AG04449 (cell line): ENCODE results near the gene MEF2C.

Experiments used
- CTCF ChIA-PET: fragments of 350-600 bp; formaldehyde crosslinking; extraction: SDS; loops from one replicate; lab custom pipeline; 2021; ENCODE audit warnings: antibody characterized with exemption; lab: Yijun Ruan, JAX
- POLR2A ChIA-PET: fragments of 400-600, 350-600 bp; formaldehyde crosslinking; extraction: SDS; loops from one replicate; lab custom pipeline; 2020; ENCODE audit warnings: antibody characterized with exemption, inconsistent platforms; lab: Yijun Ruan, JAX
- DNase-seq: peaks from one replicate; pipeline ENCODE4 v3.0.0-alpha.2; 2010; ENCODE audit warnings: low read depth, low spot score
- H3K4me3 ChIP-seq: 2 replicates; pipeline ENCODE4 v1.5.1; 2011; ENCODE audit warnings: low read depth, mild to moderate bottlenecking, control low read depth, low read length
- CTCF ChIP-seq: IDR thresholded peaks from one replicate; pipeline ENCODE4 v1.5.1; 2011; ENCODE audit warnings: mild to moderate bottlenecking, moderate library complexity, low read length, control low read depth, inconsistent platforms; ENCODE audit not compliant: insufficient read depth; ENCODE audit errors: missing control alignments

Gene MEF2C

GRCh38 chr5:88675708-88676636, 207.0 kb downstream of the MEF2C start:
- ChIA-PET POLR2A (no interaction called here), CTCF (interaction anchor here (0.8 to 1.8 kb wide), 4 partner anchors 9 to 895 kb away, joined by 3 to 9 read pairs (median 6); no protein-coding TSS in a partner anchor)

GRCh38 chr5:88675168-88675707, 207.7 kb downstream of the MEF2C start:
- POLR2A ChIA-PET: no interaction called here
- DNase-seq: no peak
- no peak overlapping the region; the same call in 1 of the 2 replicates for H3K4me3 ChIP-seq
- CTCF ChIA-PET: interaction anchor here (0.8 to 1.8 kb wide), 5 partner anchors 9 to 895 kb away, joined by 3 to 9 read pairs (median 6); no protein-coding TSS in a partner anchor
- no peak for TF ChIP-seq CTCF

More at GRCh38 chr5:88675708-88676636, 207.0 kb downstream of the MEF2C start:
- TF ChIP-seq CTCF: no peak
- DNase-seq: no peak
- H3K4me3 ChIP-seq: peak overlapping the region; percentile 30

GRCh38 chr5:88674356-88675167, 208.4 kb downstream of the MEF2C start:
- ChIA-PET CTCF (interaction anchor here (0.9 to 1.3 kb wide), 2 partner anchors 7 to 10 kb away, joined by 3 read pairs; no protein-coding TSS in a partner anchor), POLR2A (interaction anchor here (0.6 kb wide), 1 partner anchor 1469 kb away, joined by 3 read pairs; no protein-coding TSS in a partner anchor)
- H3K4me3 ChIP-seq: peak overlapping the region; percentile 18; the same call in 1 of the 2 replicates
- TF ChIP-seq CTCF: no peak
- DNase-seq: no peak

- no peak overlapping the region for H3K4me3 ChIP-seq
- DNase-seq: no peak
- no peak for TF ChIP-seq CTCF
- ChIA-PET POLR2A (interaction anchor here (0.6 kb wide), 1 partner anchor 1470 kb away, joined by 3 read pairs; no protein-coding TSS in a partner anchor), CTCF (interaction anchor here (0.9 to 1.3 kb wide), 2 partner anchors 8 to 11 kb away, joined by 3 read pairs; no protein-coding TSS in a partner anchor)
Measured at GRCh38 chr5:88673253-88674105, 209.5 kb downstream of the MEF2C start.

- DNase-seq: no peak
- H3K4me3 ChIP-seq: no peak overlapping the region
- ChIA-PET POLR2A (no interaction called here), CTCF (interaction anchor here (0.7 kb wide), 1 partner anchor 18 kb away, joined by 4 read pairs; no protein-coding TSS in a partner anchor)
- no peak for TF ChIP-seq CTCF
Measured at GRCh38 chr5:88672644-88673252, 210.2 kb downstream of the MEF2C start.
